GM18951 (cell line): Measurements from ENCODE around the gene TMC7.
"Not testable (repeated sequence)": the region's sequence is repeated elsewhere in the genome, so short reads cannot be mapped to it uniquely, and the experiment has no call there.

Experiments
- POLR2A ChIP-seq: IDR thresholded peaks from 4 replicates; pipeline ENCODE4 v1.6.1; 2011; ENCODE audit warnings: mild to moderate bottlenecking; ENCODE audit not compliant: insufficient read length, insufficient read depth; ENCODE audit errors: extremely low read depth
- in situ Hi-C: fragments of 300-500 bp; cut with MboI; formaldehyde crosslinking; loops from one replicate; pipeline ENCODE4 v1.12.0; 2022; ENCODE audit warnings: low sequenced_read_pairs, mixed read lengths, inconsistent platforms; ENCODE audit not compliant: unreplicated experiment

The TMC7 gene

DNA sequence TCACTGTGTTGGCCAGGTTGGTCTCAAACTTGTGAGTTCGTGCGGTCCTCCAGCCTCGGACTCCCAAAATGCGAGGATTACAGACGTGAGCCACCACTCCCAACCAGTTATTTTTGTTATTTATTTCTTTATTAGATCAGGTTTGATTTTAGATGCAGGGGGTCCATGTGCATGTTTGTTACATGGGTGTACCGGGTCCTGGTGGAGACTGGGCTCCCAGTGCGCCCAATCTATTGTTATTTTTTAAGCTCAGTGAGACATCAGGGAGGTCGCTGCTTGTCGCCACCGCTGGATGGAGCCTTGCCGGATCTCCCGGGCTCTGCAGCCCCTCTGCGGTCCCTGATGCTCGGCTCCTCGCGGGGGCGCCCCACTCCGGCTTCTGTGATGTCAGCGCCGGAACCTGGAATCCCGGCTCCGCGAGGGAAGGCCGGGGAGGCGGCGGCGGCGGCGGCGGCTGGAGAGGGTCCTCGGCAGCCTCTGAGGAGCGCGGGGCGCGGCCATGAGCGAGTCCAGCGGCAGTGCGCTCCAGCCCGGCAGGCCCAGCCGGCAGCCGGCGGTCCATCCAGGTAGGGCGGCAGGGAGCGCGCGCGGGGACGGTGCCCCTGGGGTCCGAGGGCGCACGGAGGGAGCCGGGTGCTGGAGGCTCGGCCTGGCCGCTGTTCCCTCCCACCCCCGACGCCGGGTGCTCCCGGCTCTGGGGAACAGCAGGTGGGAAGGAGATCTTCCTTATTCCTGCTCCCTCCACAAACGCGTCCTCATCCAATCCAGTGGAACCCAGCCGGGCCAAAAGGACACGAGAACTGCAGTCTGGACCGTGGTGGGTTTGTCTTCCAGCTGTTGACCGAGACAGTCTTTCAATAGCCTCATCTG is at the start of gene TMC7:
TSS of gene TMC7 (plus strand) at position 370 of the 870 bp plus-strand sequence. CDS start at position 500, 130 bp downstream.
- in situ Hi-C loops: no loop called here

DNA sequence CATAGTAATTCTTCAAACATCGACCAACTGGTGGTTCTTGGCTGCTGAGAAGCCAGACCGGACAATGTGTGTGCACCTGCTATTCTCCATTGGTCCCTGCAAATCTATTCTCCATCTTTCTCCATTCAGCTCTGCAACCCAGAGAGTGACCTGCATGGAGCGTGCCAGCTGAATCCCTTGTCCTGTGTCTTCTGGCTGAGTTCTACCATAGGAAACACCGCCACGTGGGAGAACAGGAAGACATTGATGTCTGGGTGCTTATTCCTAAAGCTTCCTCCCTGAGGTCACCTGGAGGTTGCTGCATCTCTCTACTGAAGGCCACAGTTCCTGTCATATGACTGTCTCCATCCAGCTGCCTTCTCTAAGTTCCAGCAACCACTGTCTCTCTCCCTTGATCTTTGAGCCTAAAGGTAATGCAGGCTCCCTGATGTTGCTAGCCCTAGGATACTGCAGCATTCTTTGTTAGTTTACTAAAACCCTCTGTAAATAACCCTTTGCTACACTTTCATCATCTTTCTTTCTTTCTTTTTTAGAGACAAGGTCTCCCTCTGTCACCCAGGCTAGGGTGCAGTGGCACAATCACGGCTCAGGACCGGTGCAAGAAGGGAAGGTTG is 46.9 kb upstream of the TMC7 start:
- TF ChIP-seq POLR2A: no peak
- in situ Hi-C loops: no loop called here

More for the DNA sequence above, at the start of gene TMC7:
- no peak for TF ChIP-seq POLR2A

DNA sequence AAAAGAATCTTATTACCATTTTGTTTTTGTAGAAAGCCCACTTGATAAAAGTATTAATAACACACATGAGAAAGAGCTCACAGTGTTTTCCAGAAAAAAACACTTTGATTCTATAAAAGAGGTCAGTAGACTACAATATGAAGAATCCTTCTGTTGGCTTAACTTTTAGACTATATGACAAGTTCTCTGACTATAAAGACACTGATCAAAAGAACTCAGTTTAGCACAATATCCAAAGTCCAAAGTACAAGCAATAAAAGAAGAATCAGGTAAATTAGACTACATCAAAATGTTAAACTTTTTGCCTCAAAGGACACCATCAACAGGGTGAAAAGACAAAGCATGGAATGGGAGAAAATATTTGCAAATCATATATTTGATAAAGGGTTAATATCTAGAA is 46.3 kb upstream of the TMC7 start:
- TF ChIP-seq POLR2A: no peak
- in situ Hi-C loops: no loop called here

DNA sequence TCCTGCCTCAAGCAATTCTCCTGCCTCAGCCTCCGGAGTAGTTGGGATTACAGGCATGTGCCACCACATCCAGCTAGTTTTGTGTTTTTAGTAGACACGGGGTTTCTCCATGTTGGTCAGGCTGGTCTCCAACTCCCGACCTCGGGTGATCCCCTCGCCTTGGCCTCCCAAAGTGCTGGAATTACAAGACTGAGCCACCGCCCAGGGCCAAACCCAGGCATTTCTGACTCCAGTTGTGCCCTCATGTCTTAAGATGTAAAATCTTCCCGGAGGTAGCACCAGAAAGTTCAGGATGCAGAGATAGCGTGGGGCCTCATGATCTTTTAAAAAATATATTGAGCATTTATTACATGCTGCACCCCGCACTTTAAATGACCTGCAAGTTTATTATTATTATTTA is 44.7 kb upstream of the TMC7 start:
- in situ Hi-C loops: no loop called here
- no peak for TF ChIP-seq POLR2A

DNA sequence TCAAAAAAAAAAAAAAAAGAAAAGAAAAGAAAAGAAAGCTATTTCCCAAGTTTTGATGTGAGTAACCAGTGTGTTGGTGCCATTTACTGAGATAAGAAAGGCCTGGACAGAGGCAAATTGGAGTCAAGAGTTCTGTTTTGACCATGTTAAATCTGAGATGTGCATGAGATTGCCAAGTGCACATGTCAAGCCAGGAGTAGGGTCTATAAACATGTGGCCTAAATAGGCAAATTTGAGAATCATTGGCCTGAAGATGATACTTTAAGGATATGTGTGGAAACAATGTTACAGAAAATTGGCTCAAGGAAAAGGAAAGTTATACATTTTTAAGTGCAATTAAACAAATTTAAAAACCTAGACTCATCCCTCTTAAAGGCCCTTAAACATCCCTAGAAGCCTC is 42.3 kb upstream of the TMC7 start:
- in situ Hi-C loops: no loop called here
- no peak for TF ChIP-seq POLR2A

DNA sequence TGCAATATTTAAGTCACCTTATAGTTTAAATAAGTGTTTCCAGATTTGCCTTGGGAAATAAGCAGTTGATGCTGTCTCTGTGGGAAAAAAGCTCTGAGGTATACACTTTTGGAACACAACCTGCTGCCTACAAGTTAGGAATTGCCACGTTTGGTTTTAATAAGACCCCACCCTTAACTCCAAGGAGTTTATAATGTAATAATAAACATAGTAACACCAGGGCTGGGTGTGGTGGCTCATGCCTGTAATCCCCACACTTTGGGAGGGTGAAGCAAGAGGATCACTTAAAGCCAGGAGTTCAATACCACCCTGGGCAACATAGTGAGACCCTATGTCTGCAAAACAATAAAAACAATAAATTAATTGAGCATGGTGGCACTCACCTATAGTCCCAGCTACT is 41.7 kb upstream of the TMC7 start:
- in situ Hi-C loops: no loop called here
- no peak for TF ChIP-seq POLR2A

DNA sequence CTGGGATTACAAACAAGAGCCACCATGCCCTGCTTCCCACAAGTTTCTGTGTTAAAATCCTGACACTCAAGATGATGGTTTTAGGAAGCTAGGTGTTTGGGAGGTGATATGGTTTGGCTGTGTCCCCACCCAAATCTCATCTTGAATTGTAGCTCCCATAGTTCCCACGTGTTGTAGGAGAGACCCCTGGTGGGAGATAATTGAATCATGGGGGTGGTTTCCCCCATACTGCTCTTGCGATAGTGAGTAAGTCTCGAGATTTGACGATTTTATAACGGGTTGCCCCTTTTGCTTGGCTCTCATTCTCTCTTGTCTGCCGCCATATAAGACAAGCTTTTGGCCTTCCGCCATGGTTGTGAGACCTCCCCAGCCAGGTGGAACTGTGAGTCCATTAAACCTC is 40.3 kb upstream of the TMC7 start:
- in situ Hi-C loops: no loop called here
- no peak for TF ChIP-seq POLR2A

DNA sequence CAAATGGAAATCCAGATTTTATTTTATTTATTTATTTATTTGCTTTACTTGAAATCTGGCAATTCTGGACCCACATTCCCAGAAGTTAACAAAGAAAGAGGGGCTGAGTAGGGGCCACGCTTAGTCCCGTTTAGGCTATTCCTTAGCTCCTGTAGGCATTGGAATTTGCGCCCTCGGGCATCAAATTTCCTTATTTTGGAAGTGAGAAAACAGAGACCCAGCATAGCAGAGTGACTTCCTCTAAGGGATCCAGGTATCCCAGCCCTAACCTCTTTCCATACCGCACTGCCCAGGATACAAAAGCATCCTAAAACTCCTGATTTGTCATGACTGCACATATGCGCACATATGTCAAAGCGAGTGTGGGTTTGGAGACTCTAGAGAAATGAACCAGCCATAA is 38.5 kb upstream of the TMC7 start:
- TF ChIP-seq POLR2A: no peak
- in situ Hi-C loops: no loop called here

DNA sequence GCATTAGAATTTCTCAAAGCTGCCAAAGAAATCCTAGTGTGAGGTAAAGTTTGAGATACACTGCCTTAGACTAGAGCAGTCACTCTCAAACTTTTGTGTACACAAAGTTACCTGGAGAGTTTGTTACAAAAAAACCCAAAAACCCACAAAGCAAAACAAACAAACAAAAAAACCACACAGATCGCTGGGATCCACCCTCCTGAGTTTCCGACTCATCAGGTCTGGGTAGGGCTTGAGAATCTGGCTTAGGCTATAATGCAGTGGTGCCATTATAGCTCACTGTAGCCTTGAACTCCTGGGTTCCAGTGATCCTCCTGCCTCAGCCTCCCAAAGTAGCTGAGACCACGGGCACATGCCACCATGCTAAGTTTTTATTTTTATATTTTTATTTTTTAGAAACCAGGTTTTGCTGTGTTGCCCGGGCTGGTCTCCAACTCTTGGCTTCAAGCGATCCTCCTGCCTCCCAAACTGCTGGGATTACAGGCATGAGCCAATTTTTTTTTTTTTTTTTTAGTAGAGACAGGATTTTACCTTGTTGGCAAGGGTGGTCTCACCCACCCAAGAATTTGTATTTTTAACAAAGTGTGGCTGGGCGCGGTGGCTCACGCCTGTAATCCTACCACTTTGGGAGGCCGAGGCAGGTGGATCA is 35.2 kb upstream of the TMC7 start:
- in situ Hi-C loops: no loop called here
- TF ChIP-seq POLR2A: no peak

DNA sequence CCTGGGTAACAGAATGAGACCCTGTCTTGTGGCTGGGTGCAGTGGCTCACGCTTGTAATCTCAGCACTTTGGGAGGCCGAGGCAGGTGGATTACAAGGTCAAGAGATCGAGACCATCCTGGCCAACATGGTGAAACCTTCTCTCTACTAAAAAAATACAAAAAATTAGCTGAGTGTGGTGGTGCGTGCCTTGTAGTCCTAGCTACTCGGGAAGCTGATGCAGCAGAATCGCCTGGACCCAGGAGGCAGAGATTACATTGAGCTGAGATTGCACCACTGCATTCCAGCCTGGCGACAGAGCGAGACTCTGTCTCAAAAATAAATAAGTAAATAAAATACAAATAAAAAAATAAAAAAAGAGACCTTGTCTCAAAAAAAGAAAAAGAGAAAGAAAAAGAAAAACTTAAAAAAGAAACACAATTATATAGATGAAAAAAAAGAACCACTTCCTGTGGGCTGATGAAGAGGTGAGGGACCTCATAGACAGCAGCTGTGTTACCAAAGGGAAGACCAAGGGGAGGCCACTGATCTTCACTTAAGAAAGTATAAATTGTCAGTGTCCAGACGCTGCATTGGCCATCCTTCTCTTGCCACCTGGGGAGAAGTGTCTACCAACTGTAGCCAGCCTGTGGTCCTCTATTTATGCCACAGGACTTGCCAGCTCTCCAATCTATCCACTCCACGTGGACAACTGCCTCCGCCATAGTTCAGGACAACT is 33.1 kb upstream of the TMC7 start:
- no peak for TF ChIP-seq POLR2A
- in situ Hi-C loops: no loop called here

DNA sequence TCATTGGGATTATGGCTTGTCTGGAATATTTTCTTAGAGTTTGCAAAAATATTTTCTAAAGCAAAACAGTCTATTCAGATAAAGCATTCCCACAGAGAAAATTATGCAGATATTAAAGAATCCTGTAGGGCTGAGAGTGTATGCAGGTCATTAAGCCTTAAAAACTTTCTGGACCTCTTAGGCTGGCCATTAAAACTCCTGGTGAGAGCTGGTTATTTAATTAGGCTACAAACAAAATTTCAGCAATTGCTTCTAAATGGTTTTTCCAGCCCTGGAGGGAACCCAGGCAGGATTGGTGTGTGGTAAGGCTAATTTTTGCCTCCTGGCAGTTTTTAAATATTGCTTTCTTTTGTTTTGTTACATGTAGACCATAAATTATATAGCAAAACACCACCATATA is 30.2 kb upstream of the TMC7 start:
- TF ChIP-seq POLR2A: no peak
- in situ Hi-C loops: no loop called here

DNA sequence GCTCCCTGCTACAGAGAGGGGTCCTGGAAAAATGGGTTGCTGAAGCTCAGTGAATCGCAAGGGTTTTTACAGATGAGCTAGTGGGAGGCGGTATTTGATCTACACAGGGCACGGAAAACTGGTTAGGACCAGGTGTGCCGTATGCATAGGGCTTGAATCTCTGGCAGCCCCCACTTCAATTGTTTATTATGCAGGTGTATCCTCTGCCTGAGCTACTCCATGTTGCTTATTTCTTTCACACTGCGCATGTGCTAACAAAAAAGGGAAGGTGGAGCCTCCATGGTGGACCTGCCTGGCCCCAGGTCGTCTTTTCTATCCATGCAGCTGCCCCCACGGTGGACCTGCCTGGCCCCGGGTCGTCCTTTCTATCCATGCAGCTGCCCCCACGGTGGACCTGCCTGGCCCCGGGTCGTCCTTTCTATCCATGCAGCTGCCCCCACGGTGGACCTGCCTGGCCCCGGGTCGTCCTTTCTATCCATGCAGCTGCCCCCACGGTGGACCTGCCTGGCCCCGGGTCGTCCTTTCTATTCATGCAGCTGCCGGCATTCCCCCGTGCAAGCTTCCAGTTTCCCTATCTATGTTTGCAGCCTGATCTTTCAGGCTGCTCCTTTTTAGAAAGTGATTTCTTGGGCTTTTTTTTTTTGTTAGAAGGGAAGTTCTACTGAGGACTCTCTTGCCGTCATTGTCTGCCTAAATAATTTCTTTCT is 27.7 kb upstream of the TMC7 start:
- in situ Hi-C loops: not testable (repeated sequence)

DNA sequence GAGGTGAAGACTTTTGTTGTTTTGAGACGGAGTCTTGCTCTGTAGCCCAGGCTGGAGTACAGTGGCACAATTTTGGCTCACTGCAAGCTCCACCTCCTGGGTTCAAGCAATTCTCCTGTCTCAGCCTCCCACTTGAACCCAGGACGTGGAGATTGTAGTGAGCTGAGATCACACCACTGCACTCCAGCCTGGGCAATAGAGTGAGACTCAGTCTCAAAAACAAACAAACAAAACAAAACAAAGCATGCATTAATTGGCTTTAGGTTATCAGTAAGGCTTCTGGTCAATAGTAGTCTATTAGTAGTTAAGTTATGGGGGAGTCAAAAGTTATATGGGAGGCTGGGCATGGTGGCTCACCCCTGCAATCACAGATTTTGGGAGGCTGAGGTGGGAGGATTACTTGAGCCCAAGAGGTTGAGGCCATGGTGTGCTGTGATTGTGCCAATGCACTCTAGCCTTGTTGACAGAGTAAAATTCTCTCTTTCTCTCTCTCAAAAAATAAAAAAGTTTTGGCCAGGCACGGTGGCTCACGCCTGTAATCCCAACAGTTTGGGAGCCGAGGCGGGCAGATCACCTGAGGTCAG is 27.0 kb upstream of the TMC7 start:
- in situ Hi-C loops: not testable (repeated sequence)
